Measurements from ENCODE around the gene SUMF1.

The SUMF1 gene

DNA sequence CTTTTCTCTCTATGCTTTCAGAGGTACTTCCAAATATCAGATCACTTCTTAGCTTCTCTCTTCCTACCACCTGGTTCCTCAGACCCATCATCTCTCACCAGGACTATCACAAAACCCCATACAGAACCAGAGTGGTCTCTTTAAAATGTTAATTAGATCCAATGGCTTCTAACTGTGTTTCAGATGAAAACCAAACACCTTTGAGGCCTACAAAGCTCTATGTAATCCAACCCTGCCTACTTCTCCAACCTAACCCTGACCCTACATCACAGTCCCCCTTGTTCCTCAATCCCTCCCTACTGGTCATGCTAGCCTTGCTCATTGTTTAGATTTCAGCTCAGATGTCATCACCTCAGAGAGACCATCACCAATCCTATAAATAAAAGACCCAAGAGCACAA lies 34.8 kb downstream of the SUMF1 start:
- no peak for TF ChIP-seq ZNF565 (CRISPR knock-in tag; conservative IDR thresholded peaks at IDR 0.05; ENCODE audit: low read depth)
- TF ChIP-seq BACH2 (CRISPR knock-in tag; IDR thresholded peaks at IDR 0.05; ENCODE audit: borderline replicate concordance): no peak
- TF ChIP-seq ARNTL (CRISPR knock-in tag; IDR thresholded peaks at IDR 0.05; ENCODE audit: borderline replicate concordance, low read depth): no peak
- no peak for TF ChIP-seq PPARA (CRISPR knock-in tag; IDR thresholded peaks at IDR 0.05; ENCODE audit: borderline replicate concordance)
- TF ChIP-seq, protein P1, sequence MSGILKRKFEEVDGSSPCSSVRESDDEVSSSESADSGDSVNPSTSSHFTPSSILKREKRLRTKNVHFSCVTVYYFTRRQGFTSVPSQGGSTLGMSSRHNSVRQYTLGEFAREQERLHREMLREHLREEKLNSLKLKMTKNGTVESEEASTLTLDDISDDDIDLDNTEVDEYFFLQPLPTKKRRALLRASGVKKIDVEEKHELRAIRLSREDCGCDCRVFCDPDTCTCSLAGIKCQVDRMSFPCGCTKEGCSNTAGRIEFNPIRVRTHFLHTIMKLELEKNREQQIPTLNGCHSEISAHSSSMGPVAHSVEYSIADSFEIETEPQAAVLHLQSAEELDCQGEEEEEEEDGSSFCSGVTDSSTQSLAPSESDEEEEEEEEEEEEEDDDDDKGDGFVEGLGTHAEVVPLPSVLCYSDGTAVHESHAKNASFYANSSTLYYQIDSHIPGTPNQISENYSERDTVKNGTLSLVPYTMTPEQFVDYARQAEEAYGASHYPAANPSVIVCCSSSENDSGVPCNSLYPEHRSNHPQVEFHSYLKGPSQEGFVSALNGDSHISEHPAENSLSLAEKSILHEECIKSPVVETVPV (CRISPR knock-in tag; IDR thresholded peaks at IDR 0.05): no peak
- TF ChIP-seq, protein P2, sequence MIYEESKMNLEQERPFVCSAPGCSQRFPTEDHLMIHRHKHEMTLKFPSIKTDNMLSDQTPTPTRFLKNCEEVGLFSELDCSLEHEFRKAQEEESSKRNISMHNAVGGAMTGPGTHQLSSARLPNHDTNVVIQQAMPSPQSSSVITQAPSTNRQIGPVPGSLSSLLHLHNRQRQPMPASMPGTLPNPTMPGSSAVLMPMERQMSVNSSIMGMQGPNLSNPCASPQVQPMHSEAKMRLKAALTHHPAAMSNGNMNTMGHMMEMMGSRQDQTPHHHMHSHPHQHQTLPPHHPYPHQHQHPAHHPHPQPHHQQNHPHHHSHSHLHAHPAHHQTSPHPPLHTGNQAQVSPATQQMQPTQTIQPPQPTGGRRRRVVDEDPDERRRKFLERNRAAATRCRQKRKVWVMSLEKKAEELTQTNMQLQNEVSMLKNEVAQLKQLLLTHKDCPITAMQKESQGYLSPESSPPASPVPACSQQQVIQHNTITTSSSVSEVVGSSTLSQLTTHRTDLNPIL (CRISPR knock-in tag; IDR thresholded peaks at IDR 0.05; ENCODE audit: low read depth): no peak
- TF ChIP-seq ZNF8 (CRISPR knock-in tag; IDR thresholded peaks at IDR 0.05): no peak
- no peak for TF ChIP-seq ZFP3 (CRISPR knock-in tag; IDR thresholded peaks at IDR 0.05)
- no peak for TF ChIP-seq TOX (CRISPR knock-in tag; IDR thresholded peaks at IDR 0.05; ENCODE audit: borderline replicate concordance)
- no peak for ATAC-seq

DNA sequence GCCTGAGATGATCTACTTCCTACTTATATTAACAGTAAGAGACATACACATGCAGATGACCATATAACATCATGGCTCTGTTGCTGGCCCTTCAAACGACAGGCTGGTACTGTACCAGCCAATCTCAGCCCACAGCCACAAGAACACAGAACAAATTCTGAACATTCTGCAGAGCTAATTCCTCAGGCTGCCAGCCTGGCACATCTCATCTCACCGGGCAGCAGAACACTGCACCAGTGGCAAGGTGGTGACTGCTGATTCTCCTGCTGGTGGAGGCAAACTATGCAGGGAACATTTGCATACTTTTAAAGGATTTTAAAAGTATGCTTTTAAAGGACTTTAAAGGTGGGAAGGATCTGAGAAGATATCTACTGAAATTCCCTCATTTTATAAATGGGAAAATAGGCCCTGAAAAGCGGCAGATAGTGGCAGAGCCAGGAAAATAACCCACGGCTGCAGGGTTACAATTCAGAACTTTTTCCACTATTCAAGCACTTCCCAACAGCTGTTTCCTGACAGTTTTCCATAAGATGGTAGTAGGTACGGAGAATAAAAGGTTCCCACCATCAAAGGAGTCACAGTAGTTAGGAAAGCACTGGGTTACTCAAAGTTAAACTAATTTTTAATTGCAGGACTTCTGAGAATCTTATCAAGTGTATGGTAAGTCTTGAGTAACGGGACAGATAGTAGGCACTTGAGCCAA lies 37.3 kb downstream of the SUMF1 start:
- no peak for TF ChIP-seq ZFP30 (CRISPR knock-in tag; IDR thresholded peaks at IDR 0.05)
- TF ChIP-seq, protein P2 (CRISPR knock-in tag; IDR thresholded peaks at IDR 0.05; ENCODE audit: low read depth): no peak
- TF ChIP-seq ZNF8 (CRISPR knock-in tag; IDR thresholded peaks at IDR 0.05): no peak
- TF ChIP-seq ESRRG (CRISPR knock-in tag; IDR thresholded peaks at IDR 0.05): no peak
- no peak for TF ChIP-seq RARB (CRISPR knock-in tag; IDR thresholded peaks at IDR 0.05)
- TF ChIP-seq ZFP3 (CRISPR knock-in tag; IDR thresholded peaks at IDR 0.05): no peak
- TF ChIP-seq, protein P3, sequence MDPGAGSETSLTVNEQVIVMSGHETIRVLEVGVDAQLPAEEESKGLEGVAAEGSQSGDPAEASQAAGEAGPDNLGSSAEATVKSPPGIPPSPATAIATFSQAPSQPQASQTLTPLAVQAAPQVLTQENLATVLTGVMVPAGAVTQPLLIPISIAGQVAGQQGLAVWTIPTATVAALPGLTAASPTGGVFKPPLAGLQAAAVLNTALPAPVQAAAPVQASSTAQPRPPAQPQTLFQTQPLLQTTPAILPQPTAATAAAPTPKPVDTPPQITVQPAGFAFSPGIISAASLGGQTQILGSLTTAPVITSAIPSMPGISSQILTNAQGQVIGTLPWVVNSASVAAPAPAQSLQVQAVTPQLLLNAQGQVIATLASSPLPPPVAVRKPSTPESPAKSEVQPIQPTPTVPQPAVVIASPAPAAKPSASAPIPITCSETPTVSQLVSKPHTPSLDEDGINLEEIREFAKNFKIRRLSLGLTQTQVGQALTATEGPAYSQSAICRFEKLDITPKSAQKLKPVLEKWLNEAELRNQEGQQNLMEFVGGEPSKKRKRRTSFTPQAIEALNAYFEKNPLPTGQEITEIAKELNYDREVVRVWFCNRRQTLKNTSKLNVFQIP (CRISPR knock-in tag; IDR thresholded peaks at IDR 0.05; ENCODE audit: borderline replicate concordance, low read depth): no peak
- no peak for TF ChIP-seq ARNTL (CRISPR knock-in tag; IDR thresholded peaks at IDR 0.05; ENCODE audit: borderline replicate concordance, low read depth)
- no peak for TF ChIP-seq ZC3H10 (CRISPR knock-in tag; IDR thresholded peaks at IDR 0.05)
- no peak for TF ChIP-seq TOX (CRISPR knock-in tag; IDR thresholded peaks at IDR 0.05; ENCODE audit: borderline replicate concordance)
- TF ChIP-seq GLIS3 (CRISPR knock-in tag; IDR thresholded peaks at IDR 0.05): no peak
- TF ChIP-seq SNAI2 (CRISPR knock-in tag; IDR thresholded peaks at IDR 0.05): no peak
- no peak for TF ChIP-seq CSDC2 (CRISPR knock-in tag; IDR thresholded peaks at IDR 0.05)
- TF ChIP-seq, protein P4, sequence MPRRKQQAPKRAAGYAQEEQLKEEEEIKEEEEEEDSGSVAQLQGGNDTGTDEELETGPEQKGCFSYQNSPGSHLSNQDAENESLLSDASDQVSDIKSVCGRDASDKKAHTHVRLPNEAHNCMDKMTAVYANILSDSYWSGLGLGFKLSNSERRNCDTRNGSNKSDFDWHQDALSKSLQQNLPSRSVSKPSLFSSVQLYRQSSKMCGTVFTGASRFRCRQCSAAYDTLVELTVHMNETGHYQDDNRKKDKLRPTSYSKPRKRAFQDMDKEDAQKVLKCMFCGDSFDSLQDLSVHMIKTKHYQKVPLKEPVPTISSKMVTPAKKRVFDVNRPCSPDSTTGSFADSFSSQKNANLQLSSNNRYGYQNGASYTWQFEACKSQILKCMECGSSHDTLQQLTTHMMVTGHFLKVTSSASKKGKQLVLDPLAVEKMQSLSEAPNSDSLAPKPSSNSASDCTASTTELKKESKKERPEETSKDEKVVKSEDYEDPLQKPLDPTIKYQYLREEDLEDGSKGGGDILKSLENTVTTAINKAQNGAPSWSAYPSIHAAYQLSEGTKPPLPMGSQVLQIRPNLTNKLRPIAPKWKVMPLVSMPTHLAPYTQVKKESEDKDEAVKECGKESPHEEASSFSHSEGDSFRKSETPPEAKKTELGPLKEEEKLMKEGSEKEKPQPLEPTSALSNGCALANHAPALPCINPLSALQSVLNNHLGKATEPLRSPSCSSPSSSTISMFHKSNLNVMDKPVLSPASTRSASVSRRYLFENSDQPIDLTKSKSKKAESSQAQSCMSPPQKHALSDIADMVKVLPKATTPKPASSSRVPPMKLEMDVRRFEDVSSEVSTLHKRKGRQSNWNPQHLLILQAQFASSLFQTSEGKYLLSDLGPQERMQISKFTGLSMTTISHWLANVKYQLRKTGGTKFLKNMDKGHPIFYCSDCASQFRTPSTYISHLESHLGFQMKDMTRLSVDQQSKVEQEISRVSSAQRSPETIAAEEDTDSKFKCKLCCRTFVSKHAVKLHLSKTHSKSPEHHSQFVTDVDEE (CRISPR knock-in tag; IDR thresholded peaks at IDR 0.05): no peak
- TF ChIP-seq ISL1 (CRISPR knock-in tag; IDR thresholded peaks at IDR 0.05): no peak
- no peak for TF ChIP-seq ZNF70 (CRISPR knock-in tag; IDR thresholded peaks at IDR 0.05)
- TF ChIP-seq, protein P5, sequence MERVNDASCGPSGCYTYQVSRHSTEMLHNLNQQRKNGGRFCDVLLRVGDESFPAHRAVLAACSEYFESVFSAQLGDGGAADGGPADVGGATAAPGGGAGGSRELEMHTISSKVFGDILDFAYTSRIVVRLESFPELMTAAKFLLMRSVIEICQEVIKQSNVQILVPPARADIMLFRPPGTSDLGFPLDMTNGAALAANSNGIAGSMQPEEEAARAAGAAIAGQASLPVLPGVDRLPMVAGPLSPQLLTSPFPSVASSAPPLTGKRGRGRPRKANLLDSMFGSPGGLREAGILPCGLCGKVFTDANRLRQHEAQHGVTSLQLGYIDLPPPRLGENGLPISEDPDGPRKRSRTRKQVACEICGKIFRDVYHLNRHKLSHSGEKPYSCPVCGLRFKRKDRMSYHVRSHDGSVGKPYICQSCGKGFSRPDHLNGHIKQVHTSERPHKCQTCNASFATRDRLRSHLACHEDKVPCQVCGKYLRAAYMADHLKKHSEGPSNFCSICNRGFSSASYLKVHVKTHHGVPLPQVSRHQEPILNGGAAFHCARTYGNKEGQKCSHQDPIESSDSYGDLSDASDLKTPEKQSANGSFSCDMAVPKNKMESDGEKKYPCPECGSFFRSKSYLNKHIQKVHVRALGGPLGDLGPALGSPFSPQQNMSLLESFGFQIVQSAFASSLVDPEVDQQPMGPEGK (CRISPR knock-in tag; IDR thresholded peaks at IDR 0.05; ENCODE audit: borderline replicate concordance): no peak
- no peak for ATAC-seq
